Measurements from ENCODE around the gene PTH1R.

DNA sequence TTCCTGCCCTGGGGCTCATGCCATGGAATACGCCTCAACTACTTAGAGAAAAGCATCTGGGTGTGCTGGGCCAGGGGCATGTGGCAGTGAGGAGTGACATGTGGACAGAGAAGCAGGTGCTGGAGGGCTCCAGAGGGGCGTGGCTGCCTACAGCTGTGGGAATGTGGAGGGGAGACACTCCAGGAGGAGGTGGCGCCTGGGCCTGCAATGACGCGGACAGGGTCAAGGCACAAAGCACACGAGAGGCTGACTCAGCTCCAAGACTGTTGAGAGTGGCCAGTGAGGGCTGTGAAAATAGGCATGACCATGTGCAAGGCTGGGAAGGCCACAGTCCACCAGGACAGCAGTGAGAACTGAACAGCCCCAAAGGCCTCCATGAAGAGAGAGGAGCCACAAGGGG, 48.5 kb downstream of the PTH1R start:
- no peak for TF ChIP-seq REST (IDR thresholded peaks at IDR 0.05; ENCODE audit: insufficient replicate concordance, low read depth)
- TF ChIP-seq, protein P1, sequence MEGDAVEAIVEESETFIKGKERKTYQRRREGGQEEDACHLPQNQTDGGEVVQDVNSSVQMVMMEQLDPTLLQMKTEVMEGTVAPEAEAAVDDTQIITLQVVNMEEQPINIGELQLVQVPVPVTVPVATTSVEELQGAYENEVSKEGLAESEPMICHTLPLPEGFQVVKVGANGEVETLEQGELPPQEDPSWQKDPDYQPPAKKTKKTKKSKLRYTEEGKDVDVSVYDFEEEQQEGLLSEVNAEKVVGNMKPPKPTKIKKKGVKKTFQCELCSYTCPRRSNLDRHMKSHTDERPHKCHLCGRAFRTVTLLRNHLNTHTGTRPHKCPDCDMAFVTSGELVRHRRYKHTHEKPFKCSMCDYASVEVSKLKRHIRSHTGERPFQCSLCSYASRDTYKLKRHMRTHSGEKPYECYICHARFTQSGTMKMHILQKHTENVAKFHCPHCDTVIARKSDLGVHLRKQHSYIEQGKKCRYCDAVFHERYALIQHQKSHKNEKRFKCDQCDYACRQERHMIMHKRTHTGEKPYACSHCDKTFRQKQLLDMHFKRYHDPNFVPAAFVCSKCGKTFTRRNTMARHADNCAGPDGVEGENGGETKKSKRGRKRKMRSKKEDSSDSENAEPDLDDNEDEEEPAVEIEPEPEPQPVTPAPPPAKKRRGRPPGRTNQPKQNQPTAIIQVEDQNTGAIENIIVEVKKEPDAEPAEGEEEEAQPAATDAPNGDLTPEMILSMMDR (IDR thresholded peaks at IDR 0.05; ENCODE audit: insufficient read depth, low read length) = no peak
- TF ChIP-seq SPI1 (IDR thresholded peaks at IDR 0.05; ENCODE audit: borderline replicate concordance, low read depth) = no peak
